BLaER1 (cell line): Measurements from ENCODE around the gene MAPRE2.

Experiments used
- H3K27ac ChIP-seq: shearing (Covaris generic); formaldehyde crosslinking; 2 replicates; pipeline ENCODE4 v1.8.1; 2022
- H3K27me3 ChIP-seq: shearing (Covaris generic); formaldehyde crosslinking; 2 replicates; pipeline ENCODE4 v1.8.1; 2022
- H3K36me3 ChIP-seq: shearing (Covaris generic); formaldehyde crosslinking; 2 replicates; pipeline ENCODE4 v1.8.1; 2022
- H3K4me1 ChIP-seq: shearing (Covaris generic); formaldehyde crosslinking; 2 replicates; pipeline ENCODE4 v1.8.1; 2022
- H3K4me2 ChIP-seq: shearing (Covaris generic); formaldehyde crosslinking; 2 replicates; pipeline ENCODE4 v1.8.1; 2022
- H3K4me3 ChIP-seq: shearing (Covaris generic); formaldehyde crosslinking; 2 replicates; pipeline ENCODE4 v1.8.1; 2022
- H3K9ac ChIP-seq: shearing (Covaris generic); formaldehyde crosslinking; 2 replicates; pipeline ENCODE4 v1.8.1; 2022
- H3K9me3 ChIP-seq: shearing (Covaris generic); formaldehyde crosslinking; 2 replicates; pipeline ENCODE4 v1.8.1; 2022
- H4K20me1 ChIP-seq: shearing (Covaris generic); formaldehyde crosslinking; 2 replicates; pipeline ENCODE4 v1.8.1; 2022
- Cebpa-rat ChIP-seq: shearing (Covaris generic); IDR thresholded peaks from 2 replicates; pipeline ENCODE4 v1.8.1; 2022

The MAPRE2 gene

GRCh38 chr18:35059280-35059927, 18.2 kb downstream of the MAPRE2 start:
- H3K4me3 ChIP-seq, result no peak overlapping the region
- H3K9ac ChIP-seq, result no peak overlapping the region
- H3K4me1 ChIP-seq, result peaks cover 4% of the 10 kb centered on the region
- no peak overlapping the region for H3K4me2 ChIP-seq
- H4K20me1 ChIP-seq, result peaks cover 82% of the 10 kb centered on the region
- TF ChIP-seq Cebpa-rat, result no peak
- peaks cover 11% of the 10 kb centered on the region for H3K9me3 ChIP-seq
- H3K27ac ChIP-seq, result no peak overlapping the region
- H3K27me3 ChIP-seq, result no peaks in the 10 kb centered on the region
- peaks cover 12% of the 10 kb centered on the region for H3K36me3 ChIP-seq

GRCh38 chr18:35060122-35060815, 19.1 kb downstream of the MAPRE2 start:
- Histone ChIP-seq H3K4me2 (no peak overlapping the region), H3K4me3 (no peak overlapping the region), H3K9ac (no peak overlapping the region), H3K27ac (no peak overlapping the region), H3K27me3 (no peaks in the 10 kb centered on the region), H4K20me1 (peaks cover 91% of the 10 kb centered on the region), H3K36me3 (peaks cover 12% of the 10 kb centered on the region), H3K4me1 (no peaks in the 10 kb centered on the region), H3K9me3 (peaks cover 4% of the 10 kb centered on the region; the same call in 1 of the 2 replicates)
- no peak for TF ChIP-seq Cebpa-rat

GRCh38 chr18:35061336-35061735, 20.1 kb downstream of the MAPRE2 start:
- no peaks in the 10 kb centered on the region for H3K4me1 ChIP-seq
- no peak overlapping the region for H3K4me2 ChIP-seq
- H3K36me3 ChIP-seq, result peaks cover 12% of the 10 kb centered on the region
- H3K9me3 ChIP-seq, result no peaks in the 10 kb centered on the region
- TF ChIP-seq Cebpa-rat, result no peak
- H3K9ac ChIP-seq, result no peak overlapping the region
- no peaks in the 10 kb centered on the region for H3K27me3 ChIP-seq
- peaks cover 100% of the 10 kb centered on the region for H4K20me1 ChIP-seq
- H3K27ac ChIP-seq, result no peak overlapping the region
- H3K4me3 ChIP-seq, result no peak overlapping the region

- Histone ChIP-seq H3K9ac (no peak overlapping the region), H3K4me2 (no peak overlapping the region), H3K27me3 (no peaks in the 10 kb centered on the region), H3K36me3 (peaks cover 12% of the 10 kb centered on the region), H3K4me1 (no peaks in the 10 kb centered on the region), H3K27ac (no peak overlapping the region), H3K4me3 (no peak overlapping the region), H4K20me1 (peaks cover 100% of the 10 kb centered on the region), H3K9me3 (no peaks in the 10 kb centered on the region)
- no peak for TF ChIP-seq Cebpa-rat
Measured at GRCh38 chr18:35061804-35062203, 20.6 kb downstream of the MAPRE2 start.

GRCh38 chr18:35062408-35062807, 21.2 kb downstream of the MAPRE2 start:
- Histone ChIP-seq H3K4me1 (no peaks in the 10 kb centered on the region), H3K27me3 (no peaks in the 10 kb centered on the region), H3K4me3 (no peak overlapping the region), H3K27ac (no peak overlapping the region), H4K20me1 (peaks cover 100% of the 10 kb centered on the region), H3K36me3 (peaks cover 12% of the 10 kb centered on the region), H3K9ac (no peak overlapping the region), H3K4me2 (no peak overlapping the region), H3K9me3 (no peaks in the 10 kb centered on the region)
- TF ChIP-seq Cebpa-rat, result no peak

GRCh38 chr18:35063875-35064690, 22.9 kb downstream of the MAPRE2 start:
- Histone ChIP-seq H3K27me3 (no peaks in the 10 kb centered on the region), H3K4me3 (no peak overlapping the region), H3K27ac (no peak overlapping the region), H4K20me1 (peaks cover 98% of the 10 kb centered on the region), H3K4me1 (no peaks in the 10 kb centered on the region), H3K4me2 (no peak overlapping the region), H3K9ac (no peak overlapping the region), H3K9me3 (no peaks in the 10 kb centered on the region), H3K36me3 (peaks cover 16% of the 10 kb centered on the region)
- TF ChIP-seq Cebpa-rat, result no peak

GRCh38 chr18:35067454-35067853, 26.2 kb downstream of the MAPRE2 start:
- H4K20me1 ChIP-seq, result peaks cover 80% of the 10 kb centered on the region
- no peak for TF ChIP-seq Cebpa-rat
- H3K27me3 ChIP-seq, result no peaks in the 10 kb centered on the region
- H3K4me1 ChIP-seq, result peaks cover 9% of the 10 kb centered on the region
- peaks cover 29% of the 10 kb centered on the region for H3K36me3 ChIP-seq
- H3K27ac ChIP-seq, result no peak overlapping the region
- H3K9me3 ChIP-seq, result no peaks in the 10 kb centered on the region
- no peak overlapping the region for H3K4me3 ChIP-seq
- H3K9ac ChIP-seq, result no peak overlapping the region
- H3K4me2 ChIP-seq, result no peak overlapping the region

GRCh38 chr18:35071819-35072247, 30.6 kb downstream of the MAPRE2 start:
- Histone ChIP-seq H3K4me3 (no peak overlapping the region), H3K27me3 (no peaks in the 10 kb centered on the region), H4K20me1 (peaks cover 66% of the 10 kb centered on the region), H3K4me1 (peaks cover 11% of the 10 kb centered on the region), H3K4me2 (no peak overlapping the region), H3K36me3 (peaks cover 43% of the 10 kb centered on the region), H3K27ac (no peak overlapping the region), H3K9ac (no peak overlapping the region), H3K9me3 (no peaks in the 10 kb centered on the region)
- no peak for TF ChIP-seq Cebpa-rat

GRCh38 chr18:35072616-35073015, 31.4 kb downstream of the MAPRE2 start:
- Histone ChIP-seq H3K36me3 (peaks cover 48% of the 10 kb centered on the region), H3K4me2 (no peak overlapping the region), H3K27ac (no peak overlapping the region), H3K4me1 (peaks cover 11% of the 10 kb centered on the region), H4K20me1 (peaks cover 66% of the 10 kb centered on the region), H3K4me3 (no peak overlapping the region), H3K9me3 (no peaks in the 10 kb centered on the region), H3K9ac (no peak overlapping the region), H3K27me3 (no peaks in the 10 kb centered on the region)
- TF ChIP-seq Cebpa-rat, result no peak
